ENCODE results near the gene CALCA. TPM values are rescaled to one million over a fixed set of nuclear protein-coding genes. Genes with fewer than 3 reads are reported as not detected.
"Not testable (repeated sequence)": the region's sequence is repeated elsewhere in the genome, so short reads cannot be mapped to it uniquely, and the experiment has no call there.

CALCA gene, protein sequence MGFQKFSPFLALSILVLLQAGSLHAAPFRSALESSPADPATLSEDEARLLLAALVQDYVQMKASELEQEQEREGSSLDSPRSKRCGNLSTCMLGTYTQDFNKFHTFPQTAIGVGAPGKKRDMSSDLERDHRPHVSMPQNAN
- total RNA-seq, result not detected
- long read RNA-seq, result 0 reads

- ATAC-seq, result peak; percentile 40
- intact Hi-C loops (cut with DNase I, micrococcal nuclease), result no loop called here
- peak in 1 of 2 donors; percentile 7 for DNase-seq
Observed at GRCh38 chr11:14971865-14972580, at the start of gene CALCA. CALCA (minus strand) TSS chr11:14972351; CDS start chr11:14971192, 1,159 bp downstream.

DNA sequence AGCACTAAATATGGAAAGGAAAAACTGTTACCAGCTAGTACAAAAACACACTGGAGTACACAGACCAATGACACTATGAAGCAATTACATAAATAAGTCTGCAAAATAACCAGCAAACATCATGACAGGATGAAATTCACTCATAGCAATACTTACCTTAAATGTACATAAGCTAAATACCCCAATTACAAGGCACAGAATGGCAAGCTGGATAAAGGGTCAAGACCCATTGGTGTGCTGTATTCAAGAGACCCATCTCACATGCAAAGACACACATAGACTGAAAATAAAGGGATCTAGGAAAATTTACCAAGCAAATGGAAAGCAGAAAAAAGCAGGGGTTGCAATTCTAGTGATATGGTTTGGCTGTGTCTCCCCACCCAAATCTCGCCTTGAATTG lies 44.0 kb upstream of the CALCA start:
- DNase-seq, result no peak
- intact Hi-C loops (cut with DNase I, micrococcal nuclease), result no loop called here
- no peak for ATAC-seq

DNA sequence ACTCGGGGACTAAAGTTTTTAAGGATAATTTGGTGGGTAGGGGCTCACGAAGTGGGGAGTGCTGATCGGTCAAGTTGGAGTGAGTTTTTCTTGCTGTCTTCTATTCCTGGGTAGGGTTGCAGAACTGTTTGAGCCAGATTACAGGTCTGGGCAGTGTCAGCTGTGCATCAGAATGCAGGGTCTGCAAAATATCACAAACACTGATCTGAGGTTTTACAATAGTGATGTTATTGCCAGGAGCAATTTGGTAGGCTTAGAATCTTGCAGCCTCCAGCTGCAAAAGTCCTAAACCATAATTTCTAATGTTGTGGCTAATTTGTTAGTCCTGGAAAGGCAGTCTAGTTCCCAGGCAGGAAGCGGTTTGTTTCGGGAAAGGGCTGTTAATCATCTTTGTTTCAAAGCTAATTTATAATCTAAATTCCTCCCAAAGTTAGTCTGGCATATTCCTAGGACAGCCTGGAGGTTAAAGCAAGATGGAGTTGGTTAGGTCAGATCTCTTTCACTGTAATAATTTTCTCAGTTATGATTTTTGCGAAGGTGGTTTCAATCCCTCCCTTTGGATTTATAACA lies 39.7 kb upstream of the CALCA start:
- no peak for DNase-seq
- no peak for ATAC-seq
- intact Hi-C loops (cut with DNase I, micrococcal nuclease), result no loop called here

DNA sequence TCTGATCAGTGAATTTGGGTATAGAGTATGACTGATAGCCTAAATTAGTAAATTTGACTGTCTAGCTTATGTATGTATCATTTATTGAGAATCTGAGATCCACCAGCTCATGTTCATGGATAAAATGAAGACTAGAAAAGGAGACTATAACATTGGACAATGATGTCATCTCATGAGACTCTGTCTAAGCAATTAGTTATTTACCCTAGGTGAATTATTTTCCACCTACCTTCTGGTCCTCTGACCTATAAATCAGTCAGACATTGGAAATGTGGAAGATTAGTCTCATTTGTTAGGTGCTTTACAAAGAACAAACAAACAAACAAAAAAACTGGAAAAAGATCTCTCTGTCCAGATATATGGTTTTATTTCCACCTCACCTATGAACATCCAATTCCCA lies 38.7 kb upstream of the CALCA start:
- no peak for DNase-seq
- intact Hi-C loops (cut with DNase I, micrococcal nuclease), result no loop called here
- ATAC-seq, result no peak

DNA sequence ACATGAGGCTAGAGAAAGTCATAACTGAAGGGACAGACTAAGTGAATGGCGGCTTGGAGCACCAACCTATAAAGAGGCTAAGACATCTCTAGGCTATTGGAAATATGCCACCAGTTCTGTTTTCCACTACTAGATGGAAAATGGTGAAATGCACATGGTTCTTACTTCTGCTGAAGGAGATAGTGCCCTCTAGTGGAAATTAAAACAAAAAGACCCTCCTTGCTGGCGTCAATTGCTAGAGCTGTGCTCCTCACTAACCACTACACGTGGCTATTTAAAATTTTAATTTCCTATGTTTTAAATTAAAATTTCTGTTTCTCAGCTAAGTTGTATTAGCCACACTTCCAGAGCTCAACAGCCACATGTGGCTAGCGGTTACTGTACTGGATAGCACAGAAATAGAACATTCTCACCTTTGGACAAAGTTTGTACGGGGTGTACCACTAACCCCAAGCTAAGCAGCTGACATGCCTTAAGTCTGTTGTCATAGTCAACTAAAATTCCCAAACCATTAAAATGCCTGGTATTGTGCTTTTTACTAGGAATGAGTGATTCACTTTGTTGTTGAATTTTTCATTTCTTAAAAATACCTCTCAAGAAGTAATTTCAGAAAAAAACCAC lies 34.1 kb upstream of the CALCA start:
- DNase-seq, result no peak

DNA sequence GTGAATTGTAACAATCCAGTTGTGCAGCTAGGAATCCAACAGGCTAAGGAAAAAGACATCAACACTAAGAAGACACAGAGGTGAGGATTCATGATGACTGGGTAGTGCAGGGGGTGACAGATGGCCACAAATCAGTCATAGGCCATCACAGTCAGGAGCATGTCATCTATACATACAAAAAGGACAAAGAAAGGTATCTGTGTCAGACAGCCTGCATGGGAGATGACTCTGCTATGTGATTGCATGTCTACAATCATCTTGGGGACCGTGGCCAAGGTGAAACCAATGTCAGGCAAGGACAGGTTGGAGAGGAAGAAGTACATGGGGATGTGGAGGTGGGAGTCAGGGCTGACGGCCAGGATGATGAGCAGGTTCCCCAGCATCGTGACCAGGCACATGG lies 16.0 kb upstream of the CALCA start:
- DNase-seq; ATAC-seq; intact Hi-C loops (cut with DNase I, micrococcal nuclease): not testable (repeated sequence)

More for the DNA sequence above, 34.1 kb upstream of the CALCA start:
- intact Hi-C loops (cut with DNase I, micrococcal nuclease), result no loop called here
- ATAC-seq, result peak; percentile 50

GRCh38 chr11:14981507-14981906 lies 9.4 kb upstream of the CALCA start:
- intact Hi-C loops (cut with DNase I, micrococcal nuclease), result no loop called here
- DNase-seq (no peak), ATAC-seq (no peak)

GRCh38 chr11:14980854-14981253 lies 8.7 kb upstream of the CALCA start:
- ATAC-seq (no peak), DNase-seq (no peak)
- intact Hi-C loops (cut with DNase I, micrococcal nuclease), result no loop called here

DNA sequence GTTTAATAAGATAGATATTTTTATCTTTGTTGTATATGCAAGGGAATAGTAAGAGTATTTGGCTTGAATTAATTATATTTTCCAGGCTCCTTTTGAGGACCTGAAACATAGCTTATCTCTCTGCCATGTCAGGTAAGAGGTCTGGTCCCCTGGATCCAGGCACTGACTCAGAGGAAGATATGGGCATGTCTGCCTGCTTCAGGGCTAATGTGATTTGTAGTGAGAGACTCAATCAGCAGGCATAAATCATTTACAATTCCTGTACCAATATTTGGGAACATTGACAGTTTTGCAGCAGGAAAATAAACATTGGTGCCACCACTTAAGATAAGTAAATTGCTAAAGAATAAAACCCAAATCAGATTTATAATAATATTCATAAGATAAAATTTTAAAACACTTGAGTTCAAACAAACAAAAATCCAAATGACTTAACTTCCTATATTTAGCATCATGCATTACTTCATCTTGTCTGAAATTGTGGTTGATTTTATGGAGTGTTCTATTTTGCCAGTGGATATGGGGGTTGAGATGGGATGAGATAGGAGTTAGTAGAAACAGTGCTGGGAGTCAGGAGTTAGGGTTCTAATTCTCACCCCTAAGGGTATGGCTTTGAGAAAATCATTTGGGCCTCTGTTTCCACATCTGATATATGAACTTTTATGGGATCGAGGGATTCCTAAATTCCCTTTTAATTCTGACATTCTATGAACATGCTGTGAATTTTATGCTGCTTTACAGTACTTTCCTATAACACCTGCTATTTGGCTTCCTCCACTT lies 5.1 kb upstream of the CALCA start:
- intact Hi-C loops (cut with DNase I, micrococcal nuclease), result no loop called here
- no peak for ATAC-seq
- DNase-seq, result no peak

- intact Hi-C loops (cut with DNase I, micrococcal nuclease), result no loop called here
- DNase-seq, result no peak
- ATAC-seq, result no peak
Observed at GRCh38 chr11:14975252-14975587, 3.1 kb upstream of the CALCA start.

- DNase-seq (peak in 1 of 2 donors; percentile 60), ATAC-seq (peak; percentile 85)
- intact Hi-C loops (cut with DNase I, micrococcal nuclease), result no loop called here
Observed at GRCh38 chr11:14974515-14975251, 2.5 kb upstream of the CALCA start.

GRCh38 chr11:14973621-14974514 lies 1.7 kb upstream of the CALCA start:
- ATAC-seq (peak; percentile 26), DNase-seq (peak in 1 of 2 donors; percentile 18)
- intact Hi-C loops (cut with DNase I, micrococcal nuclease), result no loop called here

GRCh38 chr11:14972581-14973495 lies 687 bp upstream of the CALCA start:
- intact Hi-C loops (cut with DNase I, micrococcal nuclease), result no loop called here
- DNase-seq (no peak), ATAC-seq (no peak)

DNA sequence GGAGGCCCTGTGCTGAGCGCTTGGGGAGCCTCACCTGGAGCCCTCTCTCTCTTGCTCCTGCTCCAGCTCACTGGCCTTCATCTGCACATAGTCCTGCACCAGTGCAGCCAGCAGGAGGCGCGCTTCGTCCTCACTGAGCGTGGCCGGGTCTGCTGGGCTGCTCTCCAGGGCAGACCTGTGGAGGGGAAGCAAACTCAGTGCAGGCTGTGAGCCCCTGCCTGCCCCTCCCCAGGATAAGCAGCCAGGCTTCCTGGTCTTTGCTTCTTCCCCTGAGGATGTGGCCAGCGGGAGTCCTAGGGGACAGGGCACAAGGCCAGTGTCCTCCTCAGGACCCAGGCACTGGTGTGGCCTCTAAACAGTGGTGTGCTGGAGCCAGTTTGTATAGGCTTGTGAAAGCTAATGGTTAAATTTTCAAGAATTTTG lies 2.2 kb downstream of the CALCA start:
- peak; percentile 58 for ATAC-seq
- peak in 1 of 2 donors; percentile 54 for DNase-seq
- intact Hi-C loops (cut with DNase I, micrococcal nuclease), result no loop called here

DNA sequence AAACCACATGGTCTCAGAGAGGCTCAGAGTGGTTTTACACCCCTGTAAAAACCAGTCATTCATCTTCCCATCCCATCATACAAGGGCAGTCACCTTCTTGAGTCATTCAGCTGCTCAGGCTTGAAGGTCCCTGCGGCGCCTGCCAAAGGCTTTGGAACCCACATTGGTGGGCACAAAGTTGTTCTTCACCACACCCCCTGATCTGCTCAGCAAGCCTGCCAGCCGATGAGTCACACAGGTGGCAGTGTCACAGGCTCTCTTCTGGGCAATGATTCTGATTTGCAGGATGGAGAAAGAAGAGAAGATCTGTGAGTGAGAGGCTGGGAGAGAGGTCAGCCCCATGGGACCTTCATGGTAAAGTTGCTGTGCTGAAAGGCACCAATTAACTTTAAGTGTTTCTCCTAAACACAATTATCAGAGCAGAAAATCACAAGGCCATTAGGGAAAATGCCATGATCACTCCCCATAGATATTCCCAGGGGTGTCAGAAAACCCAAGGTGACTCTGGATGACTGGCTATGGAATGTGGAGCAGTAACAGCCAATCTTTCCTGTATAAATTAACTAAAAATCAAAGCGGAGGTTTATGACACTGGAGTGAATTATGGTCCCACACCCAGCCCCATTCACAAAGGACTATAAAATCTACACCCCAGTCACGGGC lies 4.4 kb downstream of the CALCA start:
- ATAC-seq (no peak), DNase-seq (no peak)
- intact Hi-C loops (cut with DNase I, micrococcal nuclease), result no loop called here

DNA sequence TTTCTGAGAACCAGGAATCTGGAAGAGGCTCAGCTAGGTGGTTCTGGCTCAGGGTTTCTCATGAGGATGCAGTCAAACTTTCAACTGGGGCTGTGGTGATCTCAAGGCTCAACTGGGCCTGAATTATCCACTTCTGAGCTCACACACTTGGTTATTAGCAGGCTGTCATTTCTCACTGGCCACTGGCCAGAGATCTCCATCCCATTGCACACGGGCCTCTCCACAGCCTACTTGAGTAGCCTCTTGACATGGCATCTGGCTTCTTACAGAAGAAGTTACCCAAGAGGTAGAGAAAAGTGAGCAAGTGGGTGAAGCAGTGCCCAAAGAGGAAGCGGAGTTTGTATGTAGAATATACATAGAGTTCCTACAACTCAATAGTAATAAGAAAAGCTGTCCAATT lies 16.0 kb downstream of the CALCA start:
- ATAC-seq, result no peak

More for the DNA sequence above, 16.0 kb downstream of the CALCA start:
- no peak for DNase-seq
- intact Hi-C loops (cut with DNase I, micrococcal nuclease), result no loop called here
